PC-9 (cell line): ENCODE results near the gene PARP2. TPM values are rescaled to one million over a fixed set of nuclear protein-coding genes. Genes with fewer than 3 reads are reported as not detected.

ENCODE experiments used
- BruUV-seq: library from RNA; stranded (reverse); fragments of 400-500 nt; replicated peaks from 2 replicates; lab custom pipeline; 2021; lab: Mats Ljungman, UMichigan
- CTCF ChIA-PET: fragments of 300-600 bp; sonication (Branson Sonifier 250); formaldehyde crosslinking; loops from one replicate; lab custom pipeline; 2022; ENCODE audit warnings: antibody characterized with exemption; lab: Charles Lee
- POLR2A ChIA-PET: fragments of 300-600 bp; sonication (Branson Sonifier 250); formaldehyde crosslinking; loops from one replicate; lab custom pipeline; 2022; ENCODE audit warnings: antibody characterized with exemption; ENCODE audit not compliant: unreplicated experiment; lab: Charles Lee
- DNase-seq, 2 experiments: peaks; one replicate each; pipeline versions ENCODE4 v3.0.0 to v3.0.0-alpha.2; 2015 to 2022; ENCODE audit warnings: mixed read lengths in 1 of 2
- H2AFZ ChIP-seq: fragments of 200-600 bp; sonication (generic); 2 replicates; pipeline ENCODE4 v1.8.1; 2017; ENCODE audit warnings: antibody characterized with exemption
- H3F3A ChIP-seq: fragments of 200-600 bp; sonication (generic); 2 replicates; pipeline ENCODE4 v1.8.1; 2017; ENCODE audit warnings: antibody characterized with exemption, mild to moderate bottlenecking, low read depth; ENCODE audit not compliant: insufficient read depth
- H3K27ac ChIP-seq: fragments of 200-600 bp; sonication (generic); 2 replicates; pipeline ENCODE4 v1.6.1; 2016; ENCODE audit warnings: mixed run types
- H3K27me3 ChIP-seq: fragments of 200-600 bp; sonication (generic); 2 replicates; pipeline ENCODE4 v1.6.1; 2016; ENCODE audit warnings: low read depth, mixed run types; ENCODE audit not compliant: insufficient read depth
- H3K36me3 ChIP-seq: fragments of 200-600 bp; sonication (generic); 2 replicates; pipeline ENCODE4 v1.6.1; 2016; ENCODE audit warnings: low read depth, mixed run types
- H3K4me1 ChIP-seq: fragments of 200-600 bp; sonication (generic); replicated peaks from 2 replicates; pipeline ENCODE4 v1.6.1; 2016; ENCODE audit warnings: mixed run types; ENCODE audit not compliant: insufficient read depth
- H3K4me2 ChIP-seq: fragments of 200-600 bp; sonication (generic); 2 replicates; pipeline ENCODE4 v1.6.1; 2017; ENCODE audit warnings: mixed run types
- H3K4me3 ChIP-seq: fragments of 200-600 bp; sonication (generic); 2 replicates; pipeline ENCODE4 v1.6.1; 2016; ENCODE audit warnings: mixed run types
- H3K79me2 ChIP-seq: fragments of 200-600 bp; sonication (generic); 2 replicates; pipeline ENCODE4 v1.6.1; 2017; ENCODE audit warnings: low read depth, mixed run types
- H3K9me2 ChIP-seq: fragments of 200-600 bp; sonication (generic); 2 replicates; pipeline ENCODE4 v1.8.1; 2017; ENCODE audit warnings: mild to moderate bottlenecking; ENCODE audit not compliant: insufficient read depth
- H3K9me3 ChIP-seq: fragments of 200-600 bp; sonication (generic); 2 replicates; pipeline ENCODE4 v1.8.1; 2016; ENCODE audit warnings: low read depth; ENCODE audit not compliant: insufficient read depth
- H4K20me1 ChIP-seq: fragments of 200-600 bp; sonication (generic); 2 replicates; pipeline ENCODE4 v1.8.1; 2017; ENCODE audit not compliant: insufficient read depth
- CTCF ChIP-seq: fragments of 200-600 bp; sonication (generic); conservative IDR thresholded peaks from 2 replicates; pipeline ENCODE4 v1.6.1; 2017; ENCODE audit warnings: mixed run types, antibody characterized with exemption, mild to moderate bottlenecking, moderate library complexity
- EZH2 ChIP-seq: fragments of 200-600 bp; sonication (generic); IDR thresholded peaks from 2 replicates; pipeline ENCODE4 v1.8.0; 2017; ENCODE audit warnings: antibody characterized with exemption, low read depth
- intact Hi-C: fragments of 100-400 bp; cut with micrococcal nuclease; formaldehyde crosslinking; loops from one replicate; pipeline ENCODE4 v1.10.0; 2022; ENCODE audit not compliant: unreplicated experiment
- total RNA-seq: library from RNA; stranded (reverse); gene quantifications from 2 replicates; pipeline ENCODE4 v1.2.3, GENCODE V29; 2021

PARP2 gene
- total RNA-seq, 1 experiment from 2014 or later, result 22.1 TPM

DNA sequence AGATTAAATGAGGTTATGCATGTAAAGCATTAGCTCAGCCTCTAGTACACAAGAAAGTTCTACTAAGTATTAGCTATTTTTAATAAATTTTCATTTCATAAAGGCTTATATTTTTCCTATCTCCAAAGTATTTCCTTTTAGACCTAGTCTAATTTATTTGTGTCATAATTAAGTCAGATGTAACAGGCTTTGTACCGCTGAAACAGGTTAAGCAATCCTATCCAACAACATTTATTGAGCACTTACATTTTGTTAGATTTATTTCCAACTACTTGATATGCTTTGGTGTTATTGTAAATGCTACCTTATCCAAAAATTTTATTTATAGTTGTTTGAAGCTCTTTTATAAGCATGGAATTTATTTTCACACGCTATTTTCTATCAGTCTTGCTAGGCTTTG lies 1.8 kb upstream of the PARP2 start:
- BruUV-seq, result no TSS peak
- TF ChIP-seq CTCF, result no peak
- TF ChIP-seq EZH2, result no peak
- no peaks in the 10 kb centered on the region for H3K36me3 ChIP-seq
- ChIA-PET POLR2A (interaction anchor here (0.6 to 2.8 kb wide), 5 partner anchors 9 to 1043 kb away, joined by 5 to 31 read pairs (median 13); partner anchors contain the start of genes APEX1 and PIP4P1), CTCF (interaction anchor here (1.0 to 1.2 kb wide), 2 partner anchors 13 to 74 kb away, joined by 3 read pairs; no protein-coding TSS in a partner anchor)
- H3K4me3 ChIP-seq, result peak overlapping the region; percentile 87
- H3F3A ChIP-seq, result peaks cover 20% of the 10 kb centered on the region
- H2AFZ ChIP-seq, result peak overlapping the region; percentile 94; the same call in 1 of the 2 replicates
- DNase-seq, result no peak
- H3K4me2 ChIP-seq, result peak overlapping the region; percentile 83
- intact Hi-C loops, result loop anchor here (10.0 kb wide), 1 partner anchor 123 kb away; the partner anchor contains the start of genes PIP4P1 and PNP
- H3K9me3 ChIP-seq, result no peaks in the 10 kb centered on the region
- H3K79me2 ChIP-seq, result peaks cover 15% of the 10 kb centered on the region
- peak overlapping the region; percentile 94 for H3K27ac ChIP-seq
- no peaks in the 10 kb centered on the region for H3K27me3 ChIP-seq
- H4K20me1 ChIP-seq, result no peaks in the 10 kb centered on the region
- H3K9me2 ChIP-seq, result no peaks in the 10 kb centered on the region
- 0 out of 2 replicates have a peak, but pooled peaks cover 8% of the 10 kb centered on the region for H3K4me1 ChIP-seq

- peak overlapping the region; percentile 59 for H3K27ac ChIP-seq
- H3K9me3 ChIP-seq, result no peaks in the 10 kb centered on the region
- no peaks in the 10 kb centered on the region for H3K36me3 ChIP-seq
- peak overlapping the region; percentile 92 for H3K4me2 ChIP-seq
- H3K79me2 ChIP-seq, result peaks cover 15% of the 10 kb centered on the region
- TF ChIP-seq EZH2, result no peak
- no peak for TF ChIP-seq CTCF
- H2AFZ ChIP-seq, result peak overlapping the region; percentile 93
- H4K20me1 ChIP-seq, result no peaks in the 10 kb centered on the region
- CTCF ChIA-PET, result interaction anchor here (1.2 kb wide), 1 partner anchor 16 kb away, joined by 8 read pairs; no protein-coding TSS in a partner anchor
- H3K4me3 ChIP-seq, result peak overlapping the region; percentile 78
- DNase-seq, result no peak
- no peaks in the 10 kb centered on the region for H3K27me3 ChIP-seq
- POLR2A ChIA-PET, result interaction anchor here (0.6 to 2.8 kb wide), 5 partner anchors 32 to 338 kb away, joined by 3 to 31 read pairs (median 5); partner anchors contain the start of genes PIP4P1 and TEP1
- H3F3A ChIP-seq, result peaks cover 20% of the 10 kb centered on the region
- 0 out of 2 replicates have a peak, but pooled peaks cover 8% of the 10 kb centered on the region for H3K4me1 ChIP-seq
- intact Hi-C loops, result loop anchor here (10.0 kb wide), 1 partner anchor 121 kb away; the partner anchor contains the start of genes PIP4P1 and PNP
- BruUV-seq, result TSS peak; percentile 47
- H3K9me2 ChIP-seq, result no peaks in the 10 kb centered on the region
These were observed 406 bp downstream of the PARP2 start for GRCh38 chr14:20343862-20344220.

DNA sequence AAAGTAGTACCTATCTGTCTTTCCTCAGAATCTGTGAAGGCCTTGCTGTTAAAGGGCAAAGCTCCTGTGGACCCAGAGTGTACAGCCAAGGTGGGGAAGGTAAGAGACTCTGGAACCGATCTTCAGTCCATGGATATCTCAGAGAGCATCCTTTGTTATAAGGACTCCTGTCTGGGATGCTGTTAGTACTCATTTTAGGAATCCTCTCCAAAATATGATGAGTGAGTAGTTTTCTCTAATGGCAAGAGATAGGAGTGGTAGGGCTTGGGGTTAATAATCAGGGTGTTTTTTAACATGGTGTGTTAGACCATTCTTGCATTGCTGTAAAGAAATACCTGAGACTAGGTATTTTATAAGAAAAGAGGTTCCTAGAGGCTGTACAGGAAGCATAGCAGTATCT lies 1.9 kb downstream of the PARP2 start:
- H3K4me2 ChIP-seq, result no peak overlapping the region
- ChIA-PET CTCF (no interaction called here), POLR2A (no interaction called here)
- H3K4me1 ChIP-seq, result 0 out of 2 replicates have a peak, but pooled peaks cover 8% of the 10 kb centered on the region
- no peak overlapping the region for H2AFZ ChIP-seq
- TF ChIP-seq CTCF (no peak), EZH2 (no peak)
- H3K36me3 ChIP-seq, result no peaks in the 10 kb centered on the region
- peaks cover 15% of the 10 kb centered on the region for H3K79me2 ChIP-seq
- H3F3A ChIP-seq, result peaks cover 20% of the 10 kb centered on the region
- no peaks in the 10 kb centered on the region for H3K9me2 ChIP-seq
- no peaks in the 10 kb centered on the region for H3K27me3 ChIP-seq
- no peaks in the 10 kb centered on the region for H3K9me3 ChIP-seq
- H3K27ac ChIP-seq, result no peak overlapping the region
- DNase-seq, result no peak
- no TSS peak for BruUV-seq
- no peaks in the 10 kb centered on the region for H4K20me1 ChIP-seq
- no peak overlapping the region for H3K4me3 ChIP-seq
- intact Hi-C loops, result loop anchor here (10.0 kb wide), 1 partner anchor 119 kb away; the partner anchor contains the start of genes PIP4P1 and PNP
